Measurements from ENCODE around the gene ZNF362. TPM values are rescaled to one million over a fixed set of nuclear protein-coding genes. Genes with fewer than 3 reads are reported as not detected.

Gene ZNF362
- total RNA-seq, 3 donors from 2014 or later (not counting 1 experiment from before 2014, with no cell fraction given), result 34.7 to 39.1 (median 38.3) TPM

- DNase-seq (no peak), ATAC-seq (no peak)
- peaks cover 20% of the 10 kb centered on the region for H3K36me3 ChIP-seq (ENCODE audit: control insufficient read depth, insufficient read depth, low read length)
- H3K4me3 ChIP-seq (ENCODE audit: low read length), result no peak overlapping the region
- 89% methylated on average over 5 of the region's 9 CpGs for WGBS (ENCODE audit: insufficient coverage)
- H3K27ac ChIP-seq (ENCODE audit: low read length), result no peak overlapping the region
- Mint-ChIP-seq H3K36me3 (no peaks in the 10 kb centered on the region), H3K9me3 (no peaks in the 10 kb centered on the region), H3K27ac (no peak overlapping the region), H3K4me3 (no peak overlapping the region), H3K4me1 (peaks cover 33 to 74% of the 10 kb centered on the region in 2 donors), H3K27me3 (ENCODE audit: low read depth in 2 of 2) (no peaks in the 10 kb centered on the region)
- H3K4me1 ChIP-seq (ENCODE audit: control insufficient read depth, insufficient read depth, low read length), result no peaks in the 10 kb centered on the region
- intact Hi-C loops (cut with micrococcal nuclease), result no loop called here
- H3K27me3 ChIP-seq (ENCODE audit: control insufficient read depth, insufficient read depth, low read length), result no peaks in the 10 kb centered on the region
- no peak for TF ChIP-seq CTCF (IDR thresholded peaks at IDR 0.05)
- H3K9me3 ChIP-seq (ENCODE audit: control insufficient read depth, insufficient read depth, low read length), result no peaks in the 10 kb centered on the region
These were observed 80.3 kb downstream of the ZNF362 start for GRCh38 chr1:33336580-33336979.

DNA sequence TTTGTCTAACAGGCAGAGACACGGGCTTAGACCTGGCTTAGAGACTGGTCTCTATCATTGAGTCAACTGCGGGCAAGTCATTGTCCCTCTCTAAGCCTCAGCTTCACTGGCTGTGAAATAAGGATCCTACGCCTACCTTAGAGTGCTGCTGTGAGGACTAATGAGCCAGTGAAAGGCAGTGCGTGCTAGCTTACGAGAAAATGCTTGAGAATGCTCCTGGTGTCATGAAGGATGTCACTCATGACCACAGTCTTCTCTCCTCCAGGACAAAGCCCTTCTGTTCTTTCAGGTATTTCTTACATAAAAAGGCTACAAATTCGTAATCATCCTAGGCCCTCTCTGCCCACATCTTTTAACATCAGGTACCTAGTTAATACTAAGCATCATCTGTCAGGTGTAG, 81.1 kb downstream of the ZNF362 start:
- H3K27ac ChIP-seq (ENCODE audit: low read length), result no peak overlapping the region
- ATAC-seq (no peak), DNase-seq (no peak)
- H3K9me3 ChIP-seq (ENCODE audit: control insufficient read depth, insufficient read depth, low read length), result no peaks in the 10 kb centered on the region
- no peaks in the 10 kb centered on the region for H3K9me3 Mint-ChIP-seq
- intact Hi-C loops (cut with micrococcal nuclease), result no loop called here
- no peak for TF ChIP-seq CTCF (IDR thresholded peaks at IDR 0.05)
- peaks cover 33 to 68% of the 10 kb centered on the region in 2 donors for H3K4me1 Mint-ChIP-seq
- H3K4me3 ChIP-seq (ENCODE audit: low read length), result no peak overlapping the region
- H3K36me3 Mint-ChIP-seq, result no peaks in the 10 kb centered on the region
- H3K27ac Mint-ChIP-seq, result no peak overlapping the region
- H3K27me3 Mint-ChIP-seq (ENCODE audit: low read depth in 2 of 2), result no peaks in the 10 kb centered on the region
- H3K27me3 ChIP-seq (ENCODE audit: control insufficient read depth, insufficient read depth, low read length), result no peaks in the 10 kb centered on the region
- H3K36me3 ChIP-seq (ENCODE audit: control insufficient read depth, insufficient read depth, low read length), result peaks cover 11% of the 10 kb centered on the region
- H3K4me3 Mint-ChIP-seq, result no peak overlapping the region
- peaks cover 4% of the 10 kb centered on the region for H3K4me1 ChIP-seq (ENCODE audit: control insufficient read depth, insufficient read depth, low read length)
- 98% methylated on average over 6 of the region's 6 CpGs for WGBS (ENCODE audit: insufficient coverage)

DNA sequence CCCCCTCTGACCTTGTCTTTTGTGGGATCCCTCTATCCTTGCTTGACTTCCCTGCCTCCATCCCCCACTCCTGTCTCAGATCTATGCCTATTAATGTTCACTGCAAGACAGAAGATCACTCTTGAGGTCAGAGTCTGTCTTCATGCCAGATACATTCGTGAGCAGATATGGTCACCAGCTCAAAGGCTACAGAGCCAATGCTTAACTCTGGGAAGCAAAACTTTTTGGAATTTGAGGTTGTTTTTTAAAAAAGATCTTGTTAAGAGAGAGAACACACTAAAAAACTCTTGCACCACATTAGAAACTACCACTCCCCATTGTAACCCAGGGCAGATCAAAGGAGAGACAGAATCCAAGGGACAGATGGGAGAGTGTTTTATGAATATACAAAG, 81.8 kb downstream of the ZNF362 start:
- no peak for TF ChIP-seq CTCF (IDR thresholded peaks at IDR 0.05)
- H3K27me3 ChIP-seq (ENCODE audit: control insufficient read depth, insufficient read depth, low read length), result no peaks in the 10 kb centered on the region
- H3K27me3 Mint-ChIP-seq (ENCODE audit: low read depth in 2 of 2), result no peaks in the 10 kb centered on the region
- no peak overlapping the region for H3K4me3 ChIP-seq (ENCODE audit: low read length)
- no peak overlapping the region for H3K4me3 Mint-ChIP-seq
- no peaks in the 10 kb centered on the region for H3K9me3 ChIP-seq (ENCODE audit: control insufficient read depth, insufficient read depth, low read length)
- H3K4me1 Mint-ChIP-seq, result peaks cover 33 to 72% of the 10 kb centered on the region in 2 donors
- 79% methylated on average over 1 of the region's 1 CpG for WGBS (ENCODE audit: insufficient coverage)
- intact Hi-C loops (cut with micrococcal nuclease), result no loop called here
- no peak overlapping the region for H3K27ac ChIP-seq (ENCODE audit: low read length)
- H3K27ac Mint-ChIP-seq, result no peak overlapping the region
- ATAC-seq (no peak), DNase-seq (no peak)
- no peaks in the 10 kb centered on the region for H3K36me3 Mint-ChIP-seq
- peaks cover 6% of the 10 kb centered on the region for H3K36me3 ChIP-seq (ENCODE audit: control insufficient read depth, insufficient read depth, low read length)
- H3K9me3 Mint-ChIP-seq, result no peaks in the 10 kb centered on the region
- H3K4me1 ChIP-seq (ENCODE audit: control insufficient read depth, insufficient read depth, low read length), result peaks cover 4% of the 10 kb centered on the region

DNA sequence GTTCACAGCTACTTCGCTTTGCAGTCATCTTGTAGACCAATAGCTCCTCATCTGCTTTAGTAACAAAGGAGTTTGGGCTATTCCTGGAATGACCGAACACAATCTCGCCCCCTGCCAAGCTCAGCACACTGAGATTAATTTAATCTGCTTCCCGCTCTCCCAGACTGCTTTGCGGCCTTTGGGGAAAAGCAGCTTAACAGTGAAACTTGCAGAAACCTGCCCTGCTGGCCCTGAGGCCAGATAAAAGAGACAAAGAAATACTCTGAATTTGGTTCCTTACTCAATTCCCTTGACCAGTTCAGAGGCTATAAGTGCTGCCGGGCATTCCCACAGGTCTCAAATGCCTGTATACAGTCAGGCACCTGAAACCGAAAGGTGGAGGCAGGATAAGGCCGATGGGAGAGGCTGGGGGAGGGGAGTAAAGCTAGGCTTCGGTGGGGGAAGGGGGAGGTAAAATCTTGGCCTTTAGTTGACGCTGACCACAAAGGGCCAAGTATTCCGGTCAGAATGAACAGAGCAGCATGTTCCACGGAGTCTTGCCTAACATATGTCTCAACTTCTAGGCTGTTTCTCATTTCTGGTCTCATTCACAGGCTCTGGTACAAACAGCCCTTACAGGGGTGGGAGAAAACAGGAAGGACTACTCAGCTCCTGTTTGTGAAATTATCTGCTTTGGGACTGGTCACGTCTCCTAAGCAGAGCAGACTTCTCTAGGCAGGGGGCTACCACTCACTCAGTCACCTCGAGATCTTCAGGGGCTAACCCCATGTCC, 82.3 kb downstream of the ZNF362 start:
- DNase-seq (no peak), ATAC-seq (peak in 1 of 3 donors; percentile 68)
- peaks cover 32 to 68% of the 10 kb centered on the region in 2 donors for H3K4me1 Mint-ChIP-seq
- WGBS (ENCODE audit: insufficient coverage), result 91% methylated on average over 14 of the region's 14 CpGs
- intact Hi-C loops (cut with micrococcal nuclease), result no loop called here
- Histone ChIP-seq H3K9me3 (ENCODE audit: control insufficient read depth, insufficient read depth, low read length) (no peaks in the 10 kb centered on the region), H3K27me3 (ENCODE audit: control insufficient read depth, insufficient read depth, low read length) (no peaks in the 10 kb centered on the region), H3K4me1 (ENCODE audit: control insufficient read depth, insufficient read depth, low read length) (peaks cover 5% of the 10 kb centered on the region), H3K27ac (ENCODE audit: low read length) (no peak overlapping the region), H3K4me3 (ENCODE audit: low read length) (no peak overlapping the region), H3K36me3 (ENCODE audit: control insufficient read depth, insufficient read depth, low read length) (peaks cover 3% of the 10 kb centered on the region)
- H3K27ac Mint-ChIP-seq, result no peak overlapping the region
- H3K27me3 Mint-ChIP-seq (ENCODE audit: low read depth in 2 of 2), result no peaks in the 10 kb centered on the region
- H3K4me3 Mint-ChIP-seq, result no peak overlapping the region
- no peaks in the 10 kb centered on the region for H3K36me3 Mint-ChIP-seq
- no peak for TF ChIP-seq CTCF (IDR thresholded peaks at IDR 0.05)
- H3K9me3 Mint-ChIP-seq, result no peaks in the 10 kb centered on the region
